SK-N-SH treated with all-trans-retinoic acid at 6 μM for 48 hours (cell line): ENCODE measurements around the gene RAMP1.

ENCODE experiments used
- ARNTL ChIP-seq: fragments of 450-650 bp; formaldehyde crosslinking; IDR thresholded peaks from 2 replicates; pipeline ENCODE4 v1.5.0; 2020; ENCODE audit warnings: low read depth, mild to moderate bottlenecking, moderate library complexity, borderline replicate concordance
- BACH2 ChIP-seq: fragments of 250-450 bp; sonication (Bioruptor Pico); IDR thresholded peaks from 2 replicates; pipeline ENCODE4 v1.9.0; 2021; ENCODE audit warnings: mild to moderate bottlenecking, borderline replicate concordance
- CREB5 ChIP-seq: fragments of 250-450 bp; sonication (Bioruptor Pico); IDR thresholded peaks from 2 replicates; pipeline ENCODE4 v1.5.1; 2020; ENCODE audit warnings: low read depth, mild to moderate bottlenecking, moderate library complexity
- CSRNP3 ChIP-seq: fragments of 250-450 bp; sonication (Bioruptor Pico); IDR thresholded peaks from 2 replicates; pipeline ENCODE4 v1.5.1; 2021; ENCODE audit warnings: mild to moderate bottlenecking, moderate library complexity
- ESRRG ChIP-seq: fragments of 250-450 bp; sonication (Bioruptor Pico); IDR thresholded peaks from 2 replicates; pipeline ENCODE4 v1.6.1; 2021; ENCODE audit warnings: mild to moderate bottlenecking
- ISL1 ChIP-seq: fragments of 250-450 bp; sonication (Bioruptor Pico); IDR thresholded peaks from 2 replicates; pipeline ENCODE4 v2.1.2; 2022; ENCODE audit warnings: mild to moderate bottlenecking, moderate library complexity
- PATZ1 ChIP-seq: fragments of 250-450 bp; sonication (Bioruptor Pico); IDR thresholded peaks from 2 replicates; pipeline ENCODE4 v1.8.0; 2020; ENCODE audit warnings: mild to moderate bottlenecking, moderate library complexity, borderline replicate concordance
- POU6F1 ChIP-seq: fragments of 250-450 bp; sonication (Bioruptor Pico); IDR thresholded peaks from 2 replicates; pipeline ENCODE4 v1.8.0; 2021; ENCODE audit warnings: low read depth, mild to moderate bottlenecking, moderate library complexity, borderline replicate concordance
- PPARA ChIP-seq: fragments of 250-450 bp; sonication (Bioruptor Pico); IDR thresholded peaks from 2 replicates; pipeline ENCODE4 v1.5.0; 2020; ENCODE audit warnings: mild to moderate bottlenecking, borderline replicate concordance
- TCF4 ChIP-seq: fragments of 250-450 bp; sonication (Bioruptor Pico); IDR thresholded peaks from 2 replicates; pipeline ENCODE4 v1.8.0; 2021; ENCODE audit warnings: mild to moderate bottlenecking, moderate library complexity, borderline replicate concordance
- ZFP3 ChIP-seq: fragments of 250-450 bp; sonication (Bioruptor Pico); IDR thresholded peaks from 2 replicates; pipeline ENCODE4 v1.5.0; 2020; ENCODE audit warnings: mild to moderate bottlenecking, moderate library complexity
- ZFP30 ChIP-seq: fragments of 450-650 bp; formaldehyde crosslinking; IDR thresholded peaks from 2 replicates; pipeline ENCODE4 v1.5.0; 2022; ENCODE audit warnings: mild to moderate bottlenecking, moderate library complexity
- ZNF565 ChIP-seq: fragments of 450-650 bp; formaldehyde crosslinking; conservative IDR thresholded peaks from 2 replicates; pipeline ENCODE4 v1.5.0; 2020; ENCODE audit warnings: low read depth, mild to moderate bottlenecking, moderate library complexity
- ZNF70 ChIP-seq: fragments of 450-650 bp; formaldehyde crosslinking; IDR thresholded peaks from 2 replicates; pipeline ENCODE4 v1.5.0; 2020; ENCODE audit warnings: mild to moderate bottlenecking, moderate library complexity

- TF ChIP-seq ARNTL (no peak), ESRRG (CRISPR knock-in tag) (no peak), ZFP30 (CRISPR knock-in tag) (no peak), CREB5 (CRISPR knock-in tag) (no peak), ISL1 (CRISPR knock-in tag) (no peak), ZNF565 (CRISPR knock-in tag) (no peak), BACH2 (CRISPR knock-in tag) (no peak), ZFP3 (no peak), ZNF70 (CRISPR knock-in tag) (no peak), POU6F1 (no peak), CSRNP3 (CRISPR knock-in tag) (no peak), PPARA (no peak), PATZ1 (CRISPR knock-in tag) (no peak), TCF4 (CRISPR knock-in tag) (no peak)
These were observed 2.6 kb downstream of the RAMP1 start for GRCh38 chr2:237861875-237862527.
